GM12874 (cell line): ENCODE measurements around the gene SLC44A3.

Source experiments
- TF ChIP-seq, protein P1 (sequence below): IDR thresholded peaks from 2 replicates; pipeline ENCODE4 v1.5.1; 2011; ENCODE audit warnings: low read depth, mild to moderate bottlenecking, control low read depth, low read length, moderate library complexity; ENCODE audit not compliant: insufficient read depth

The SLC44A3 gene

DNA sequence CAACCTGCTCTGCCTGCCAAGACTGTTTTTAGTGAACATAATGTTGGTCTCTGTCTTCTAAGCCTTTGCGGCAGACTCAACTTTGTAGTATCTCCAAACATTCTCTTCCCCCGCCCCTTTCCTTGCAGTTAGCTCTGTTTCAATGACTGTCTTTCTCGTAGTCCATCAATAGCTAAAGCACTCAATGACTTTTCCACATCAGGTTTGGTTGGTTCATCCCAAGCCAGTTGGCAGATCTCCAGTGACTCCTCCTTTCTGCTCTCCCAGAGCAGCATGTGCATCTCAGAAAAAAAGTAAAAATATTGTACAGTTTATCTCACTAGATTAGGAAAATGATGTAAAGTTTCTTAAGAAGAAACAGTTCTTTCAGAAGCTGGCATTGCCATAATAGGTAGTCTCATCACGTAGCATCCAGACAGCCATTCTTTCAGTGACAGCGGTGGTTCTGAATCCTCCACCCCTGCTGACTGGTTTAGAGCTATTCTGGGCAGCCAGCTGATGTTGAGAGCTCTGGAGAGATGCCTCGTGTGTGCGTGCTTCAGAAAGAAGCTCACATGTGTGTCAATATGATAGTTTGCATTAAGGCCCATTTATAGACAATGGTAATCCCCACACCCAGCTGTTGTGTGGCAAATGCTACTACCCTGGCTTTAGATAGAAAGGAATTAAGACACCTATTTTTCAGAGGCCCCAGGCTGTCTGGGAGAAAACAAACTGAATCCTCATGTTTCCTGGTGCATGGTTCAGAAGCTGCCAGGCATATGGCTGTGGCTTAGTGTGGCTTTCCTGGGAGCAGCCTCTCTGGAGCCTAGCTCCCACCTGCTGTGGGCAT is 53.6 kb downstream of the SLC44A3 start:
- TF ChIP-seq, protein P1, sequence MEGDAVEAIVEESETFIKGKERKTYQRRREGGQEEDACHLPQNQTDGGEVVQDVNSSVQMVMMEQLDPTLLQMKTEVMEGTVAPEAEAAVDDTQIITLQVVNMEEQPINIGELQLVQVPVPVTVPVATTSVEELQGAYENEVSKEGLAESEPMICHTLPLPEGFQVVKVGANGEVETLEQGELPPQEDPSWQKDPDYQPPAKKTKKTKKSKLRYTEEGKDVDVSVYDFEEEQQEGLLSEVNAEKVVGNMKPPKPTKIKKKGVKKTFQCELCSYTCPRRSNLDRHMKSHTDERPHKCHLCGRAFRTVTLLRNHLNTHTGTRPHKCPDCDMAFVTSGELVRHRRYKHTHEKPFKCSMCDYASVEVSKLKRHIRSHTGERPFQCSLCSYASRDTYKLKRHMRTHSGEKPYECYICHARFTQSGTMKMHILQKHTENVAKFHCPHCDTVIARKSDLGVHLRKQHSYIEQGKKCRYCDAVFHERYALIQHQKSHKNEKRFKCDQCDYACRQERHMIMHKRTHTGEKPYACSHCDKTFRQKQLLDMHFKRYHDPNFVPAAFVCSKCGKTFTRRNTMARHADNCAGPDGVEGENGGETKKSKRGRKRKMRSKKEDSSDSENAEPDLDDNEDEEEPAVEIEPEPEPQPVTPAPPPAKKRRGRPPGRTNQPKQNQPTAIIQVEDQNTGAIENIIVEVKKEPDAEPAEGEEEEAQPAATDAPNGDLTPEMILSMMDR, result no peak

DNA sequence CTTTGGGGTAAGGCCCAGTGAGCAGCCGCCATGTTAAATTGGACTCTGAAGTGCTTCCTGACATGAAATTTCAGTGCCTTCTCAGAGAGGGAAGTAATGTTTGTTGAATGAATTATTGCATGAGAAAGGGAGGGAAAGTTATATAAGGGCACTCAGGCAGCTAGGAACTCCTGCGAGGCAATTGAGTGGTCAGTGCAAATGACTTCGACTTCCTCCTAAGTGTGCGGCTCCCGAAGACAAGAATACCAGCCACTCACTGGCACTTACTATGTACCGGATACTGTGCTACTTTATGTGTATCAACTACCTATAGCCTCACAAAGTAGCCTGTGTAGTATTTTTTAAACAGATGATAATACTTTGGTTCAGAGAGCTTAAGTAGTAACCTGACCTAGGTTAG is 54.3 kb downstream of the SLC44A3 start:
- TF ChIP-seq, protein P1, result no peak

DNA sequence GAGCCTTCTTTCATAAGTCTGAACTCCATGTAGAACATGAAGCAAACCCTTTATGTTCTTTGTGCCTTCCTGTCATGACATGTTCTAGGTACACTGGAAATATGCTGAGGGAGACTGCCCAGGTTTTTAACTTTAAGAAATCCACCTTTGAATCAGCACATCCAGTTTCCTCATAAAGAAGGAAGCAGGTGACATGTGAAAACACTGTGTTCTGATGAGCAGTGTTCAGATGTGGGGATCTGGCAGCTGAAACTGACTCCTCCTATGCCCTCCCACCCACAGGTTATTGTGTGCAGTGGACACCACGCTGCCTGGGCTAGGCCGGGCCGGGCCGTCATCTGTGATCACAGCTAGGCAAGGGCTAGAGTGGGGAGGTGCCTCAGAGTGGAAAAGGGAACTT is 55.6 kb downstream of the SLC44A3 start:
- TF ChIP-seq, protein P1, result no peak

DNA sequence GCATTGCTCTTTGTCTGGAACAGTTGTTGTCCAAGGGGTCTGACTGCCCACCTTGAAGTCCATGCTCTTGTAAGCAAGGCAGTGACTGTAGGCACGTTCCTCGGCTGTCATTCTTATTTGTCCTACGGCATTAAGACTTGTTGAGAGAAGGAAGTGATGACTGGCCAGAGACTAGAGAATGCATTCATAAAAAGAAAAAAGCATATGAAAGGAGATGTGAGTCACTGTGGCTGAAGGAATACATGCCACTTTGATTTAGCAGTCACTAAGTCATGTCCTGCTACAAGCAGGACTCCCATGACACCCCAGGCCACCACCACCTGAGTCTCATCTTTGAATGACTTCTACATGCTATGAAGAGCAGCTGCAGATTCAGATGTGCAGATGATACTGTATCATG is 56.2 kb downstream of the SLC44A3 start:
- TF ChIP-seq, protein P1, result no peak

DNA sequence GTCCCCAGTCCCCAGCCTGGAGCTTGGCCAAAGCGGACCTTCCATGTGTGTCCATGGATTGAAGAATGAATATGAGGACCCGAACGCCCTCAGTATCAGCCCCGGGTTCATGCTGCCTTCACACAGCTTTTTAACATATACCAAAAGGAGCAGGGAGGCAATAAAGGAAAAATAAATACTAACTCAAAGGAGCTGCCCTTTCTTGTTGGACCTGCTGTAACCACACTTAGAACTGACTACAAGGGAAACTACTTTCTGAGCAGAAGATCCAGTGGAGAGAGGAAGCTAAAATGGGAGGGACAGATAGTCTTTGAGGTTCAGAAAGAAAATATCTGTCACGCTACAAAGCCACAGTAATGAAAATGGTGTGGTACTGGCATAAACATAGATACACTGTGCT is 58.2 kb downstream of the SLC44A3 start:
- TF ChIP-seq, protein P1, result no peak

DNA sequence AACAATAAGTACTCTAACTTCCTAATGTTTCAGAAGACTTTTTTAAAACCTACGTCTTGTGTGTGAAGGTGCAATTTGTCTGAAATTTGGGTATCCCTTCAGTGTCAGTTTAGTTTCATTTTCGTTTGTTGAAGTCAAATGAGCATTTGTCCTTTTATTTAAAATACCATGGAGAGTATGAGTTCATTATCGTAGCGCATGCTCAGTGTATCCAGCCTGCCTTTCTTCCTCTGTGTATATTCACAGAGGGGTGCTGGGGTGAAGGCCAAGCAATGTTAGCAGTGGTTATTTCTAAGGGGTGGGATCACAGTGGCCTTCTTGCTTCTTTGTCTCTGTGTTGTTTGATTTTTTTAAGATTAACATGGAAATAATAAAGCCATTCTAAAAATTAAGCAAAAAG is 63.5 kb downstream of the SLC44A3 start:
- TF ChIP-seq, protein P1, result no peak

DNA sequence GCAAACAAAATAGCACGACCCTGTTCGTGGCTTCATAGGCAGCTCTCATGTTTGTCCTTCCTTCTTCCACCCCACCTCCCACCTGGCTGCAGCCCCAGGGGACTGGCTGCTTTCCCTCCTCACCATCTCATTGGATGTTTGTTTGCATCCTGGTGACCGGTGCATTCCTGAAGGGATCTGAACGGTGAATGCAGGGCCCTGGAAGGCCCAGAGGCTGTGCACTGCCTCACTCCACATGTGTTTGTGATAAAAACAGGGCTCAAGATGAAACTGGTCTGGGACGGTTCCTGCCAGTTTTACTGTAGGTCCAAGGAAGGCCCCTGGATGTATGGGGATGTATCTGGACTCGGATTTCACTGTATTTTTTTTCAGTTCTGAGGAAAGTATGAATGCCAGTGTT is 63.9 kb downstream of the SLC44A3 start:
- TF ChIP-seq, protein P1, result no peak
